ENCODE results near the gene DTX2.
A peak's percentile ranks its signal among the peaks of the same experiment; 100 is the strongest.
"Not testable (repeated sequence)": the region's sequence is repeated elsewhere in the genome, so short reads cannot be mapped to it uniquely, and the experiment has no call there.

The DTX2 gene

DNA sequence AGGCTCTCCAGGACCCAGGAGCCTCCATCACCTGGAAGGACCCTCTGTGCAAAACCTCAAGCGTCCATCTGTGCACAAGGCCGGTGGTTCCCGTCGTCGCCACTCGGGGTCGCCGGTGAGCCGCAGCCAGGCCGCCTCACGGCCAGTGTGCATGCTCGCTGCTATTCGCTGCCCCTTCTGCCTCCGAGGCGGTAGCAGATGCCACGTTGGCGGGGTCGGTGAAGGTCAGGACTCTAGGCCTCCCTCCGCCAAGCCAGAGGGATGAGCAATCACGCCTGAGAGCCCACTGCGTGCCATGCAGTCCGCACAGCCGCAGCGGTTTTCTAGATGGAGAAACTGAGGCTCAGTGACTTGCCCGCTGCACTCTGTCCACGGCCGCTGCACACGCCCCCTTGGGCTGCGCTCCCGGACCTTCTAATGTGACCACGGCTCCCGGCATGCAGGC is 54.5 kb downstream of the DTX2 start:
- peak; percentile 80 for ATAC-seq
- TF ChIP-seq ZC3H10 (CRISPR knock-in tag; IDR thresholded peaks at IDR 0.05) (no peak), ZNF8 (CRISPR knock-in tag; IDR thresholded peaks at IDR 0.05) (no peak), ISL1 (CRISPR knock-in tag; IDR thresholded peaks at IDR 0.05) (no peak), ZFP30 (CRISPR knock-in tag; IDR thresholded peaks at IDR 0.05) (no peak), CSDC2 (CRISPR knock-in tag; IDR thresholded peaks at IDR 0.05) (no peak), BACH2 (CRISPR knock-in tag; IDR thresholded peaks at IDR 0.05; ENCODE audit: borderline replicate concordance) (no peak), ESRRG (CRISPR knock-in tag; IDR thresholded peaks at IDR 0.05) (no peak)

DNA sequence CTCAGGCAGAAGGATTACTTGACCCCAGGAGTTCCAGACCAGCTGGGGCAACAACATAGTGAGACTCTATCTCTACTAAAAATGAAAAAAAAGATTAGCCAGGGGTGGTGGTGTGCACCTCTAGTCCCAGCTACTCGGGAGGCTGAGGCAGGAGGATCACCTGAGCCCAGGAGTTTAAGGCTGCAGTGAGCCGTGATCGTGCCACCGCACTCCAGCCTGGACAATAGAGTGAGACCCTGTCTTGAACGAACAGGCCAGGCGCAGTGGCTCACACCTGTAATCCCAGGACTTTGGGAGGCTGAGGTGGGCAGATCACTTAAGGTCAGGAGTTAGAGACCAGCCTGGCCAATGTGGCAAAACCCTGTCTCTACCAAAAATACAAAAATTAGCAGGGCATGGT is 55.4 kb downstream of the DTX2 start:
- not testable (repeated sequence) for ATAC-seq

GRCh38 chr7:76526183-76526582 is 64.7 kb downstream of the DTX2 start:
- ATAC-seq, result not testable (repeated sequence)

DNA sequence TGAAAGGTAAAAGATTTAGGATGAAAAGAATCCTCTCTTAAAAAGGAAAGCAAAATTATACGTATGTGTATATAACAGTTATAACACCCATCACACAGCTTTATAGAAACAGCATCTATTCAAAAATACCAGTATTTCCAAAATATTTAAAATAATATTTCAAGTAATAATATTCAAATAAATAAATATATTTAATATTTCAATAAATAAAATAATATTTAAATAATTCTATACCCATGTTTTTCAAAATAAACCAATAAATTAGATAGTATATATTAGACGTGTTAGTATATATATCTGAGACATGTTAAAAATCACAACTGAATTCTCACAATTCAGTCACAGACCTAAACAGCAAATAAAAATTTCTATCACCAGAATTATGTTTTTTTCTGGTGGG is 70.1 kb downstream of the DTX2 start:
- ATAC-seq, result not testable (repeated sequence)

GRCh38 chr7:76543197-76543596 is 81.7 kb downstream of the DTX2 start, which contains the start of gene SPDYE16:
Gene SPDYE16 (minus strand): TSS chr7:76543297. CDS start chr7:76541459, 1,838 bp downstream.
- not testable (repeated sequence) for ATAC-seq

DNA sequence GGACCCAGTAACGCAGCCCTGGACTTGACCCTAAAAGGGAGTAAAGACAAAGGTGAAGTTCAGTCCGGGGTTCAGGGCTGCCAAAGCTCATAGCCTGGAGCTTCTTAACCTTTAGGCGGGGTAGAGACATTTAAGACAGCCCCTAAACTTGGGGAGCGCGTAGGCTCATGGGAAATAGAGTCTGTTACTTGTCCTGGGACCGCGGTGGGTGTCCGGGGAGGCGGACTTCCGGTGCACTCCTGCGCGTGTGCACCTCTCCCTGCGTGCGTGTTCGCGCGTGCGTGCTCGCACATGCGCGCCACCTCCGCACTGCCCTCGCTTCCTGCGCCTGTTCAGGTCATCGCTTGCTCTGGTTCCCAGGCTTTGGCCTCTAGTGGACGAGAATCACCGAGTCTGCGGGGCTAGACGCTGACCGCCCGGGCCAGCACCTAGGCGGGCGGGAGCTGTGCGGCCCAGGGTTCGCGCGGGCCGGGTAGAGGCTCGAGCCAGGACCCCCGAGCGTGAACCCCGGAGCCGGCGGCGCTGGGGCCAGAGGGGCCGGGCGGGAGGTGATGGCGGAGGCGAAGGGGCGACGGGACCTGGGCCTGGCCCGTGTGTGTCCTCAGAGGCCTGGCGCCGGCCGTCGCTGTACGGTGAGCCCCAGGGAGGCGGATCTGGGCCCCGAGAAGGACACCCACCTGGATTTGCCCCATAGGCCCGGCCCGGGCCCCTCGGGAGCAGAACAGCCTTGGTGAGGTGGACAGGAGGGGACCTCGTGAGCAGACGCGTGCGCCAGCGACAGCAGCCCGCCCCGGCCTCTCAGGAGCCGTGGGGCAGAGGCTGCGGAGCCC is 87.7 kb downstream of the DTX2 start:
- TF ChIP-seq ZFP3 (CRISPR knock-in tag; IDR thresholded peaks at IDR 0.05), result peak; percentile 63
- peak; percentile 100 for ATAC-seq

DNA sequence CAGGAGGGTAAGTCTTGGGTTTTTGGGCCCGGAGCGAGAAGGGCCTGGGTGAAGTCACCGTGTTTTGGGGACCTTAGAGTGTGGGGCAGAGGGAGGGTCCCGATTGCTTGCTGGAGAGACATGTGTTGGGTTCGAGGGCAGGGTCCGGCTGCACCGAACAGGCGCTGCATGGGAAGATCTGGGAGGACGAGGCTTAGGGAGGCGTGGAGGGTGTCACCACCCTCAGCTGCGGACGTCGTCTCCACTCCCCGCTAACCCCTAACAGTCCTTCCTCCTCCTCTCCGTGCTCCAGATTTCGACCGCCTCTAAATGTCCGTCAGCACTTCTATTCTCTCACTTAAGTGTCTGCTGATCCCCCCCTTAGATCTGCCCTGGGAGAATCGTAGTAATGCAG is 88.3 kb downstream of the DTX2 start:
- ATAC-seq, result not testable (repeated sequence)

DNA sequence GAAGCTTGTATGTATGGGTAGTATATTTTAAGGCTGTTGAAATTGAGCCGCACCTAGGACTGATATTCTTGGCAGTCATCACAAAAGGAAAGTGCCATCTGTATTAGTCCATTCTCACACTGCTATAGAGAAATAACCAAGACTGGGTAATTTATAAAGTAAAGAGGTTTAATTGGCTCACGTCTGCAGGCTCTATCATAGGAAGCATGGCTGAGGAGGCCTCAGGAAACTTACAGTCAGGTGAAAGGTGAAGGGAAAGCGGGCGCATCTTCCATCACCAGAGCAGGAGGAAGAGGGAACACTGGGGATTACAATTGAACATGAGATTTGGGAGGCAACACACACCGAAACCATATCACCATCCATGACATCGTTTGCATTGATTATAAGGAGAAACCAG is 90.5 kb downstream of the DTX2 start:
- TF ChIP-seq ZNF70 (CRISPR knock-in tag; IDR thresholded peaks at IDR 0.05), result peak; percentile 93

More for the DNA sequence above, 90.5 kb downstream of the DTX2 start:
- ATAC-seq, result not testable (repeated sequence)
